UCSD-AML1 (cell line): Measurements from ENCODE around the gene DMD.

Experiments used
- DNase-seq: peaks from one replicate; lab custom pipeline; 2025; ENCODE audit not compliant: unreplicated experiment; lab: John Stamatoyannopoulos, UW

Gene DMD

DNA sequence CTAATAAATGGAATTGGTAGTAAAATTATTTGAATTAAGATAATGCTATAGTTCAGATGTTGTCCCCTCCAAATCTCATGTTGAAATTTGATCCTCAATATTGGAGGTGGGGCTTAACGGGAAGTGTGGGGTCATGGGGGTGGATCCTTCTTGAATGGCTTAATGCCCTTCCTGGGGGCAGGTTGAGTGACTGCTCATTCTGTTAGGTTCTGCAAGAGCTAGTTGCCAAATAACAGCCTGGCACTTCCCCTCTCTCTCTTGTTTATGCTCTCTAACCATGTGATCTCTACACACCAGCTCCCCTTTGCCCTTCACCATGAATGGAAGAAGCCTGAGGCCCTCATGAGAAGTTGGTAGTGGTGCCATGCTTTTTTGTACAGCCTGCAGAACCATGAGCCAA, 1414.7 kb downstream of the DMD start:
- no peak for DNase-seq

DNA sequence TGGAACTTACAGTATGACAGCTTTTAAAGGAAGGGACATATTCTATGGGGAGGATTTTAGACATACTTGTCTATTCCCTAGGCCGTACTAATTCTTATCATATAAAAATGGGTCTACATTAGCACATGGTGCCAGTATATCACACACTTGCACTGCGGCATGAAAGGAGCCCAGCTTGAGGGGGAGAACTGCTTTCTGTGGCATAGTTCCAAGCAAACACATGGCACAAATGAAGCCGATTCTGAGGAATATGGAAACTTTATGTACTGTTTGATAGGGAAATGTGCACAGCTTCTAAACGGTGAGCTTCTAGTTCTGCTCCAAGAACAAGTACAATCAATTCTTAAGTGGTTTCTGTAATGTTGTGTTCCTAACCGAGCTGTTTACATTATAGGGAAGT, 1463.9 kb downstream of the DMD start:
- DNase-seq = no peak

DNA sequence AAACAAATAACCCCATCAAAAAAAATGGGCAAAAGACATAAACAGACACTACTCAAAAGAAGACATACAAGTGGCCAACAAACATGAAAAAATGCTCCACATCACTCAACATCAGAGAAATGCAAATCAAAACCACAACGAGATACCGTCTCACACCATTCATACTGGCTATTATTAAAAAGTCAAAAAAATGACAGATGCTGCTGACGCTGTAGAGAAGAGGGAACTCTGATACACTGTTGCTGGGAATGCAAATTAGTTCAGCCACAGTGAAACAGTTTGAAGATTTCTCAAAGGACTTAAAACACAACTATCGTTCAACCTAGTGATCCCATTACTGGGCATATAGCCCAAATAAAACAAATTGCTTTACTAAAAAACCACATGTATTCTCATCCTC, 1468.3 kb downstream of the DMD start:
- DNase-seq = no peak

DNA sequence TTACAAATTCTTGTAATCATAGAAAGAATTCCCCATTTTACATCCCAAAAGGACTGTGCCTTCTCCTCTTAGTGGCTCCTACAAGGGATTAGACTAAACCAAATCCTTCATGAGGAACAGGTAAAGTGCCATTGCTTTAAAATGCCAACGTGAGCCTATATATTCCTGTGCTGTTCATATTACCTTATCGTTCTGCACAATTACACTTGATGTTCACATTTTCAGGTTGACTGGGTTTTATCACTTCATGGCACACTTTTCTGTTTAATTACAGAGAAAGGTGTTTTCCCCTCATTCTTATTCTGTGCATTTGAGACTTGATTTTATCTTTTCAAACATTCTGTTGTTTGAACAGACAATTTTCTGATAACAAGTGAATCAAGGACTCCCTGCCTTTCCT, 1493.9 kb downstream of the DMD start:
- no peak for DNase-seq

DNA sequence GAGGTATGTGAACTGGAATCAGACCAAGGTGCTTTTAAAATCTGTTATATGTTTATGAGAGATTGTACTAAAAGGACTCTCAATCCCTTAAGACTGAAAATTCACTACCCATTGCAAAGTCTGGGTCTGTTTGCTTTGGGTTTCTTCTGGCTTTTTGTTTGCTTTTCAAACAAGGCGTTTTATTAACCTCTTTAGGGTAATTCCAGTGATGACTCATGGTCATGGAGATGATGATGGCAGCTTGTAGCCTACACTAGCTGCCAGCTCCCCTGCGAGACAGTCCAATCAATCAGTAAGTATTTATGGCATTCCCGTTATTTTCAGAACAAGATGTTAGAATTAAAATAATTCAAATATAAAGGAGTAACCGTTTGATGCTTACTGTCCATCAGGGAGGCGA, 1495.7 kb downstream of the DMD start:
- DNase-seq = no peak

DNA sequence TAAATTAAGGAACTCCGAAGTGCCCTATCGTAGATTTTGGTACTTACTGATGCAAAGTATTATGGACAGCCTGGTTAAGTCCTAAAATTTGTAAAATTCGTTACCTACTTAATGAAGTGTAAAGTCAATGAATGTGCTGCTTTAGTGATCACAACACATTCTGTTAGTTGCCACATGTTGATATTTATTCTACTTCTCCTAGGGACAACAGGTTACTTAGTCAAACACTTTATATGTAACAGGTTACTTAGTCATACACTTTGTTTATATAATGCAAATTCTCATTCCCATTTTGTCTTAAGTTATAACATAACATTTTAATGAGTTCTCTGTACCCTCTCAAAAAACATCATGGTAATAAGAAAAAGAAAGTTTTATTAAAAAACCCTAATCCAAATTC, 1496.6 kb downstream of the DMD start:
- no peak for DNase-seq

DNA sequence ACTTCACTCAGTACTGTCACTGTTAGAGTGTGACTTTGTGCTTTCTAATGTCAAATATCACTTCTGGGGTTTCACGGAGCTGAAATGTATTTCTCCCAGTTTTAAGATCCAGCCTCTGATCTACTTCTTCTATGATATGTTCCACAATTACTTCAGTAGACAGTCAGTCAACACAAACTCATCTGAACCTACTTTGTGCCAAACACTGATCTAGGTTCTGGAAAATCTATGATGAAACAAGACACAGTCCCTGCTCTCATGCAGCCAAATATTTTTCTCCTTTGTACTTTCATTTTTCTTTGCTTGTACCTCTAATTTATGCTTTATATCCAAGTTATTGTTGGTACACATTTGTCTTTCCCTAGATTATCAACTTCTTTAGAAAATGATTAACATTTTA, 1498.2 kb downstream of the DMD start:
- DNase-seq = no peak

DNA sequence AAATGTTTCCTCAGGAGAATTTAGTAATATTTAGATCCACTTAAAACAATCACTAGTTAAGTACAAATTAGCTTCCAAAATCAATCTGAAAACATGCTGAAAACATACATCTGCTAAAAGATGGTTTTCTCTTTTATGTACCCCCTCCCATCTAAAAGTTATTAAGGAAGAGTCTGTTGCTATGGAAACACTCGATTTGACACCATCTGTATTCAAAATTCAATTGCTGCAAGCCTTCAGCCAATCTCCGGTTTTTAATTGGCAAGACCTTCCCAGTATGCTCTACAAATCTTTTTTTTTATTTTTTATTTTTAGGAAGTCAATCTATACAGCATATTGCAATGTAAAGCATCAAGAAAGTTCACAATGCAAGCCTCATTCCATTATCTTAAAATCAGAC, 1500.2 kb downstream of the DMD start:
- DNase-seq = no peak

DNA sequence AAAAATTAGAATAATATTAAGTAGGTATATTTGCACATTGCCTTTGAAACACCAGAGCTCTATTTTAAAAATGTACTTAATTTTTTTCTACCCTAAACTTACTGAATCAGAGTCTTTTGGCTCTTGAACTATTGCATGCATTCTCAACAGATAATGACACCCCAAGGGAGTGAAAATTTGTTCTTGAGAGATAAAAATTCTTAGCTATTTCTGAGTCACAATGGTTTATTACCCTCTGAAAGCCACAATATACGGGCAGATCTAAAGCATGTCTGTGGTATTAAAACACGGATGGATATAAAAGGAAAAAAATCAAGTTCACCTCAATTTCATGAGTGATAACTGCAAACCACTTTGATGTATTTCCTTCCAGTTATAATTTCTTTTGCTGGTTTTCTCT, 1503.2 kb downstream of the DMD start:
- DNase-seq = no peak

DNA sequence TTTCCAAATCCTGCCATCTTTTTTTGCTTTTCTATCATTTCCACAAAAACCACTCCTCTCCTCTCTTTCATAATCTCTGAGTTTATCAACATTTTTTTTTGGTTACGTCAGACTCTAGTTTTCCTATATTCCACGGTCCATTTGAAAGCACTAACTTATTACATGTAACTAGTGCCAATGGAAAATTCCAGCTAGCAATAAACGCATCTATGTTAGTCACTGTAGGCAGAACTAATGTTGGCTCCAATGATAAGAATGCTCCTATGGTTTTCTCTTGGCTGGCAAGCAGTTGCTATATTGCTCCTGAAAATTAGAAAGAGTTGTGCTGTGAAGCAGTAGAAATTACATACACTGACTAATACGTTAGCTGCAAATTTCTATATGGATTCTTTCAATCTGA, 1504.9 kb downstream of the DMD start:
- DNase-seq = no peak

DNA sequence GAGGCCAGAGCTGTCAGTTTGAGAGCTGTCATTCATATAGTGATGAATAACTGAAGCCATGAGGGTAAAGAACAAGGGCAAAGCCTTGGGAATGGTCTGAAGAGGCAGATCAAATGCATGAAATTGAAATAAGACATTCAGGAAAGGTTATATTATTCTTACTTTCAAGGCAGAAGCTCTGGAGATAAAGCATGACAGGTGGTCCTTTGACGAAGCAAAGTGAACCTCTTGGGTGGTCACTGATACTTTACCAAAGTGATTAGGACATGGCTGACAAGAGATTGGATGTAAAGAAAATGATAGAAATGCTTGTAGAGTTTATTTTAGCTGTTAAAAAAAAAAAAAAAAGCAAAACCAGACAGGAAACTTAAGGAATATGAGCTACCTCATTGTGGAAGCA, 1505.5 kb downstream of the DMD start:
- no peak for DNase-seq

DNA sequence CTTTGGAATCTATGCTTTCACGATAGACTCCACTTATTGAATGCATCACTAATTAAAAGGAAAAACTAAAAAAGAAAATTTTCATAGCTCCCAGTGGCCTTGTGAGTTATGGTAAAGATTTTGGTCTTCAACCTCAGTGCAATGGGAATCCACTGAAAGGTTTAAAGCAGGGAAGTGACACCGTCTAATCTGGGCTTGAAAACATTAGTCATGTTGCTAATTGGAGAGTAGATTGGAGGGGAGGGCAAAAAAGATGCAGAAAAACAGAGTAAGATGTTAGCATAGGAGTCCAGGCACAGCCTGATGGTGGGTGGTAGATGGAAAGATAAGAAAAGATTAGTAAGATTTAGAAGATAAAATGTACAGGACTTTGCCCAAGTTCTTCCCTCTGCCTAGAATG, 1506.4 kb downstream of the DMD start:
- no peak for DNase-seq

DNA sequence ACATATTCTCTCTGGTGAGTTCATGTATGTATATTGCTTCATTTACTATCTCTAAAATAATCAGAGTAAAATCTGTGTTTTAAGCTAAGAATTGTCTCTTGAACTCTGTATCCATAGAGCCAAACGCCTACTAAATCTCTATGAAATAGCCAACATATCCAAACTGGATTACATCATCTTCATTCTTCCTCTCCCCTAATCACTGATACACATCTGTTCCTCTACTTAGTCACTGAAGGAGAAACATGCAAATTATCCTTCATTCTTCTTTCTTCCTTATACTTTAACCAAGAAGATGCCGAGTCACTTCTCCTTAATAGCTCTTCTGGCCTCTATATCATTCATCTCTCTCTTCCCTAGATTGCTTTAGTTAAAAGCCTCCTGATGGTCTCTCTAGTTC, 1509.1 kb downstream of the DMD start:
- DNase-seq = no peak

DNA sequence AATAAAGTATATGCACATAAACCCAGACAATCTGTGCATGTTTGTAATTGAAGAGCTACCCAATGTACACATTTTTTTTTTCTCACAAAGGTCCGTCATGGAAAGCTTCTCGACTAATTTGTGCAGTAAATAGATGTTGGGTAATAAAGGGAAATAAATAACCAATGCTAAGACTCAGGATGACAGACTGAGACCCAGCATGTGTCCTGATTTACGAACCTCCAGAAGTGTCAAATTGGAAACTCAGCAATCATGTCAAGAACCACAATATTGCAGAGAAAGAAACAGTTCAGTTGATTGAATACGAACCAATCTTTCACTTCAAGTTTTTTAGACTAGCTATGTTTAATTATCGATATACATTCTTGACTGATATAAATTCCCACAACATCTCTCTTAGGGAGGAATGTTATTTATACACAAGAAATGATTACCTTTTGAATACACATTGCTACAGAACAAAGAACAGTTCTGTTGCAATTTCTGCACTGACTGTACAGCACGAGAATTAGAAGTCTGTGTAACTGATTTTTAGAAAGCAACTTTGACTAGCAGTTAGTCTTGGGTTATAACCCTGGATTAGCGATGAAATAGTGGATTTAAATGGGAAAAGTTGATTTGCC, 1513.9 kb downstream of the DMD start:
- no peak for DNase-seq

DNA sequence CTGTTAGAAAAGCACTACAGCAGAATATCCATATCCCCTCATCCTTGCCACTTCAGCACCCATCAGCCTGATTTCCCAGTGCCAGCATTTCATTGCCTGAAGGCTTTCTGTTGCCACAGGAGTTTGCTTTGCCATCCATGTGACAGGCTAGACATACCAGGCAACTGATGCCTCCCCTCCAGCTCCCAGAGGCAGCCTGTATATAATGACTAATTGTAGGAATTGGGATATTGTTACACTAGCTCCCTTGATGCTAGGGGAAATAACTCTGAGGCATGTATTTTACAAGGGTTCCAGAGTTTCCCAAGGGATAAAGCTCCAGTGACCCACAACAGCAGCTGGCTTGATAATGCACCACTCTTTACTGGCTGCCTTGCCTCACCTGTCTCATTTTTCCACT, 1531.5 kb downstream of the DMD start:
- no peak for DNase-seq

DNA sequence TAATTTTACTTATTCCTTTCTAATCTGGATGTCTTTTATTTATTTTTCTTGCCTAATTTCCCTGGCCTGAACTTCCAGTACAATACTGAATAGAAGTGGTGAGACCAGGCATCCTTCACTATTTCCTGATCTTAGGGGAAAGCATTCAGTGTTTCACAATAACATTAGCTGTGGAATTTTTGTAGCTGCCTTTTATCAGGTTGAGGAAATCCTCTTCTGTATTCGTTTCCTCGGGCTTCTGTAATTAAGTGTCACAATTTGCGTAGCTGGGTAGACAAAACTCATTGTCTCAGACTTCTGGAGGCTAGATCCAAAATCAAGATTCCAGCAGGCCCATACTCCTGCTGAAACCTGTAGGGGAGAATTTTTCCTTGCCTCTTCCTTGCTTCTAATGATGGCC, 1541.1 kb downstream of the DMD start:
- DNase-seq = no peak

DNA sequence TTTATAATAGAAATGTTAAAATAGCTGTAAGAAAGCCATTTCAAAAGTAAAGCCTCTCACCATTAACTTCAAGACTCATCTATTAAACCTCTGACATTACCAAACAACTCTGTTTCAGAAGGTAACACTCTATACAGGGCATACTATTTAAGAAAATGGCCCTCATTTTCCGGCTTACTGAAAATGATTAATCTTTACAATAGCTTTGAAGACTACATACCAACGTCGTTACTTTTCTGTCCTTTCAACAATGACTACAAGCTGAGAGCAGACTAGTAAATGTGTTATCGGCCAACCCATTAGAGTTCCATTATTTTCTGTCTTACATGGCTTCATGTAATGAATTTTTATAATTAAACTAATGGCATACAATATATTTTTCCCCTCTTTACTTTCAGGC, 1545.9 kb downstream of the DMD start:
- no peak for DNase-seq

DNA sequence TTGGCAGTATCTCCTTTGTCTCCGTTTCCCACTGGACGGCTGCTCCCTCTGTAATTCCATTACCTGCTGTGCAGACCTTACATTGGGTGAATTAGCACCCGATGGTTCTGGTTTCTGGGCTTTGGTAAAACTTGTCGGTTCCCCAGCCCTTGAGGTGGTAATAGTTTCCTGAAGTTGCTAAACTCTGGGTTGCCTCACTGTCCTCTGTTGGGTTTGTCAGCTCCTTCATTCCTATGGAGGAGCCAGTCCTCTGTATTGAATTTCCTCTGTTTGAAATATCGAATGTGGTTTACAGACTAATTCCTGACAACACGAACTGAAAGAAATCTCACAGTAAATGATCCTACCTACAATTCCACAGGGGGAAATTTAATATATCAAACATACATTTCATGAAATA, 1548.2 kb downstream of the DMD start:
- DNase-seq = no peak

DNA sequence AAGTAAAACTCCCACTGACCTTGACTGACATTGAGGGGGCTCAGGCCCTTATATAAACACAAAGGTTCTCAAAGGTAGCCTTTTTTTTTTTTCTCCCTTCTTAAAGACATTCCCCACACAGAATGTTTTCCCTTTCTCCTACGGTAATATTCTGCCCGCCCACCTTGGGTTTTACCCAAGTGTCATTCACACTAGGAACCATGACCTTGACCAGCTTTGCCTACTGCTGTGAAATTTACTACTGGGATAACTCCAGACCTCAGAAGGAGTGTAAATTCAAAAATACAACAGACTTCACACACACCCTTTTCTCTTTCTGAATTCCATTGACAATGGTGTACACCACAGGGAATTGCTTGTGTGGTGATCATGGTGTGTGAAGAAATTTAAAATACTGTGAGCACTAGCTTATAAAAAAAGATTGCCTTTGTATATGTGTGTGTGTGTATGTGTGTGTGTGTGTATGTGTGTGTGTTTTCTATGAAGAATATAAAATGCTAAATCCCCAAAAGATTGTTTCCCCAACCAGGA, 1550.0 kb downstream of the DMD start:
- no peak for DNase-seq

DNA sequence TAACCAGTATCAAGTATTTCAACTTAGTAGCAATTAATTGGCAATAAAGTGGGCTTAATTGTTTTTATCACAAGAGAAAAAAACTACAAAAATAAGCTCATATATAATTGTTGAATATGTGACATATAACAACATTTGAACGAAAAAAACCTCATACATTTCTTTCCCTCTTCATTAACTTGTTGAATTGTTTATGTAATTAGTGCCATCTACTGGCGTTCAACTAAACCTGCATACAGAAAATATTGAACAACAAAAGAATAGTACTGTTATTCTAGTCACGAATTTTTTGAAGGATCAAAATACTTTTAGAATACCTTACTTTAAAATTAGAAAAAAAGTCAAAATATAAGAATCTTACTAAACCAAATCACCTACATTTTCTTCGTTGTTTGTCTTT, 1553.0 kb downstream of the DMD start:
- DNase-seq = no peak

DNA sequence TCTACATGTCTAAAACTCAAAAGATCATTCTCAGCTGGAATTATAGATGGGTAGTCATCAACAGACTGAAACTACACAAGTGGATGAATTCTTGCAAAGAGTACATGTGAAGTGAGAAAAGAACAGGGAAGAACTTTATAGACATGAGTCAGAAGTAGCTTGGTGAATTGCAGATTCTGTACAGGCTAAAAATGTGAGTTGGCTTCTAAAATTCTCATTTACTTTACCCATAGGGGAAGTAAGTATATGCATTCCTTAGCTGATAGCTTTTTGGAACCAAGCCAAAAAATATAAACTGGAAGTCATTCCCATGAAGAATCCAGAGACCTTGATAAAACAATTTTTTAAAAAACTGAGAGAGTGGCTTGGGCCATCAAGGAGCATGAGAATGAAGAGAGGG, 1555.3 kb downstream of the DMD start:
- no peak for DNase-seq

DNA sequence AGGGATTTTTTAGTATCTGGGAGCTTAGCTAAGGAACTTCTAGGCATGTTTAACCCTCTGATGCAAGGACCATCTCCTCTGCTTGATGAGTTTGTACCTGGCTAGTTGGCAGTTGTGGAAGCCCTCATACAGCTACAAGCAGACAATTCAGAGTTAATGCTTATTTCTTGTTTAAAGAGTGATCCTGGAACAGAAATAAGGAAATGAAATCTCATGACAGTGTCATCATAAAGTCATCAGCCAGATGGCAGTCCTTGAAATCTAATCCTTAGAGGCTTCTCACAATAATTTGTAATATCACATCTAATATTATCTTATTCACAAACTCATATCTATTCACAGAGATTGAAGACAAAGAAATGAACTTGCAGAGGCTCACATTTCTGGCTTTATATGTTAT, 1557.9 kb downstream of the DMD start:
- no peak for DNase-seq

DNA sequence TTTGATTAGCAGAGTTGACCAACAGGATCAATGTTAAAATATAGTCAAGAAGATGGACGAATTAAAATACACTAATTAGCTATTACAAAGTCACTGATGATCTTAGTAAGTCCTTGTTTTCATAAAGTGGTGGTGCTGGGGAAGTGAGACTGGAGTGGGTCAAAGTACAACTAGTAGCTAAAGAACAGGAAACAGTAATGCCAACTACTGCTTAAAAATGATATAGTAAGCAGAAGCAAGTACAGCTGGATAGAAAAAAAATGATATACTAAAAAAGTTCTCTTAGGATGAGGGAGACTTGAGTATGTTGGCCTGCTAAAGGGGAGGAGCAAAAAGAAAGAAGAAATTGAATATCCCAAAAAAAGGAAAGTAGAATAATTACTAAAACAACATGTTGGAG, 1558.7 kb downstream of the DMD start:
- no peak for DNase-seq

DNA sequence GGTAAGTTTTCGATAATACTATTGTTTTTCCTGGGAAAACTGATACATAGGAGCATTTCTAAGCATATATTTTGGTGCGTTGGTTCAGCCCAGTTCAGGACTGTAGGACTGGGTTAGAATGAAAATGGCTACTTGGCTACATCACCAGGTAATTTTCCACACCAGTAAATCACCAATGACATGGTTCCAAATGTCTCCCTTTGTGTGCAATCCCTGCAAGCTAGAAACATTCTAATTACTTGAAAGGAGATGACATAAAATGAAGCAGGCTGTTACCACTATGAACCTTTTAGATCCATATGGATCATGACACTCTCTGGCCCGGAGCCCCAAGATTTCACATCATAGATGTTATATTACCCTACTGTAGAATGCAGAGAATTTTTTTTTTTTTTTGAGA, 1562.1 kb downstream of the DMD start:
- no peak for DNase-seq
